ENCODE data around the gene TTLL8. TPM values are rescaled to one million over a fixed set of nuclear protein-coding genes. Genes with fewer than 3 reads are reported as not detected.

Gene TTLL8
- total RNA-seq, 1 donor from 2014 or later = not detected

- intact Hi-C loops (cut with micrococcal nuclease) = no loop called here
- H3K27ac Mint-ChIP-seq = no peak overlapping the region
- H3K36me3 Mint-ChIP-seq (ENCODE audit: low read depth) = peaks cover 3% of the 10 kb centered on the region
- no peaks in the 10 kb centered on the region for H3K27me3 Mint-ChIP-seq (ENCODE audit: low read depth)
- no peak for DNase-seq (ENCODE audit: low spot score)
- H3K4me1 Mint-ChIP-seq (ENCODE audit: low read depth) = peaks cover 21% of the 10 kb centered on the region
- peaks cover 4% of the 10 kb centered on the region for H3K9me3 Mint-ChIP-seq
- H3K4me3 Mint-ChIP-seq (ENCODE audit: low read depth) = no peak overlapping the region
Measured at GRCh38 chr22:50022171-50022819, 35.8 kb downstream of the TTLL8 start.

GRCh38 chr22:50020606-50021005 is 37.5 kb downstream of the TTLL8 start:
- intact Hi-C loops (cut with micrococcal nuclease) = no loop called here
- H3K9me3 Mint-ChIP-seq = peaks cover 4% of the 10 kb centered on the region
- no peaks in the 10 kb centered on the region for H3K27me3 Mint-ChIP-seq (ENCODE audit: low read depth)

GRCh38 chr22:50019316-50019715 is 38.8 kb downstream of the TTLL8 start:
- no peak for DNase-seq (ENCODE audit: low spot score)
- peaks cover 25% of the 10 kb centered on the region for H3K4me1 Mint-ChIP-seq (ENCODE audit: low read depth)
- H3K9me3 Mint-ChIP-seq = peaks cover 4% of the 10 kb centered on the region
- H3K27me3 Mint-ChIP-seq (ENCODE audit: low read depth) = no peaks in the 10 kb centered on the region
- H3K36me3 Mint-ChIP-seq (ENCODE audit: low read depth) = peaks cover 3% of the 10 kb centered on the region
- H3K4me3 Mint-ChIP-seq (ENCODE audit: low read depth) = no peak overlapping the region
- intact Hi-C loops (cut with micrococcal nuclease) = loop anchor here (2.0 to 5.0 kb wide), 3 partner anchors 49 to 181 kb away; no protein-coding TSS in a partner anchor
- H3K27ac Mint-ChIP-seq = peak overlapping the region; percentile 77

More at GRCh38 chr22:50020606-50021005, 37.5 kb downstream of the TTLL8 start:
- Mint-ChIP-seq H3K27ac (no peak overlapping the region), H3K4me1 (ENCODE audit: low read depth) (peaks cover 27% of the 10 kb centered on the region), H3K4me3 (ENCODE audit: low read depth) (no peak overlapping the region), H3K36me3 (ENCODE audit: low read depth) (peaks cover 3% of the 10 kb centered on the region)
- DNase-seq (ENCODE audit: low spot score) = no peak

GRCh38 chr22:50018608-50019285 is 39.4 kb downstream of the TTLL8 start:
- DNase-seq (ENCODE audit: low spot score) = no peak
- H3K27me3 Mint-ChIP-seq (ENCODE audit: low read depth) = no peaks in the 10 kb centered on the region
- peaks cover 25% of the 10 kb centered on the region for H3K4me1 Mint-ChIP-seq (ENCODE audit: low read depth)
- peaks cover 4% of the 10 kb centered on the region for H3K9me3 Mint-ChIP-seq
- intact Hi-C loops (cut with micrococcal nuclease) = loop anchor here (2.0 to 5.0 kb wide), 3 partner anchors 48 to 180 kb away; no protein-coding TSS in a partner anchor
- peak overlapping the region; percentile 77 for H3K27ac Mint-ChIP-seq
- H3K36me3 Mint-ChIP-seq (ENCODE audit: low read depth) = peaks cover 3% of the 10 kb centered on the region
- no peak overlapping the region for H3K4me3 Mint-ChIP-seq (ENCODE audit: low read depth)

- DNase-seq (ENCODE audit: low spot score) = no peak
- peaks cover 25% of the 10 kb centered on the region for H3K4me1 Mint-ChIP-seq (ENCODE audit: low read depth)
- intact Hi-C loops (cut with micrococcal nuclease) = loop anchor here (2.0 to 5.0 kb wide), 3 partner anchors 47 to 179 kb away; no protein-coding TSS in a partner anchor
- peak overlapping the region; percentile 23 for H3K27ac Mint-ChIP-seq
- peaks cover 3% of the 10 kb centered on the region for H3K36me3 Mint-ChIP-seq (ENCODE audit: low read depth)
- peaks cover 3% of the 10 kb centered on the region for H3K27me3 Mint-ChIP-seq (ENCODE audit: low read depth)
- H3K4me3 Mint-ChIP-seq (ENCODE audit: low read depth) = no peak overlapping the region
- H3K9me3 Mint-ChIP-seq = peaks cover 4% of the 10 kb centered on the region
Measured at GRCh38 chr22:50017701-50018224, 40.3 kb downstream of the TTLL8 start.

- Mint-ChIP-seq H3K27ac (peak overlapping the region; percentile 52), H3K4me1 (ENCODE audit: low read depth) (peaks cover 25% of the 10 kb centered on the region), H3K4me3 (ENCODE audit: low read depth) (no peak overlapping the region), H3K27me3 (ENCODE audit: low read depth) (peaks cover 3% of the 10 kb centered on the region), H3K9me3 (peaks cover 4% of the 10 kb centered on the region), H3K36me3 (ENCODE audit: low read depth) (peaks cover 3% of the 10 kb centered on the region)
- DNase-seq (ENCODE audit: low spot score) = no peak
- intact Hi-C loops (cut with micrococcal nuclease) = loop anchor here (5.0 kb wide), 1 partner anchor 85 kb away; no protein-coding TSS in a partner anchor
Measured at GRCh38 chr22:50016988-50017700, 41.0 kb downstream of the TTLL8 start.

GRCh38 chr22:50016308-50016987 is 41.6 kb downstream of the TTLL8 start:
- H3K36me3 Mint-ChIP-seq (ENCODE audit: low read depth) = peaks cover 3% of the 10 kb centered on the region
- peaks cover 27% of the 10 kb centered on the region for H3K4me1 Mint-ChIP-seq (ENCODE audit: low read depth)
- H3K27me3 Mint-ChIP-seq (ENCODE audit: low read depth) = peaks cover 9% of the 10 kb centered on the region
- no peak overlapping the region for H3K4me3 Mint-ChIP-seq (ENCODE audit: low read depth)
- intact Hi-C loops (cut with micrococcal nuclease) = loop anchor here (5.0 kb wide), 1 partner anchor 84 kb away; no protein-coding TSS in a partner anchor
- no peak for DNase-seq (ENCODE audit: low spot score)
- H3K27ac Mint-ChIP-seq = peak overlapping the region; percentile 52
- H3K9me3 Mint-ChIP-seq = peaks cover 4% of the 10 kb centered on the region

GRCh38 chr22:50015451-50016307 is 42.4 kb downstream of the TTLL8 start:
- intact Hi-C loops (cut with micrococcal nuclease) = loop anchor here (5.0 kb wide), 1 partner anchor 83 kb away; no protein-coding TSS in a partner anchor
- Mint-ChIP-seq H3K9me3 (peaks cover 4% of the 10 kb centered on the region), H3K4me1 (ENCODE audit: low read depth) (peaks cover 31% of the 10 kb centered on the region), H3K27me3 (ENCODE audit: low read depth) (peaks cover 12% of the 10 kb centered on the region), H3K4me3 (ENCODE audit: low read depth) (no peak overlapping the region), H3K27ac (no peak overlapping the region), H3K36me3 (ENCODE audit: low read depth) (peaks cover 3% of the 10 kb centered on the region)
- DNase-seq (ENCODE audit: low spot score) = no peak

GRCh38 chr22:50014655-50015401 is 43.3 kb downstream of the TTLL8 start:
- intact Hi-C loops (cut with micrococcal nuclease) = loop anchor here (5.0 kb wide), 1 partner anchor 83 kb away; no protein-coding TSS in a partner anchor
- DNase-seq (ENCODE audit: low spot score) = no peak
- H3K27ac Mint-ChIP-seq = no peak overlapping the region
- H3K27me3 Mint-ChIP-seq (ENCODE audit: low read depth) = peaks cover 12% of the 10 kb centered on the region
- H3K4me3 Mint-ChIP-seq (ENCODE audit: low read depth) = no peak overlapping the region
- H3K9me3 Mint-ChIP-seq = peaks cover 4% of the 10 kb centered on the region
- H3K4me1 Mint-ChIP-seq (ENCODE audit: low read depth) = peaks cover 31% of the 10 kb centered on the region
- peaks cover 3% of the 10 kb centered on the region for H3K36me3 Mint-ChIP-seq (ENCODE audit: low read depth)

- Mint-ChIP-seq H3K4me3 (ENCODE audit: low read depth) (no peak overlapping the region), H3K27me3 (ENCODE audit: low read depth) (peaks cover 12% of the 10 kb centered on the region), H3K36me3 (ENCODE audit: low read depth) (peaks cover 2% of the 10 kb centered on the region), H3K27ac (no peak overlapping the region), H3K9me3 (peaks cover 2% of the 10 kb centered on the region), H3K4me1 (ENCODE audit: low read depth) (peaks cover 26% of the 10 kb centered on the region)
- intact Hi-C loops (cut with micrococcal nuclease) = no loop called here
- DNase-seq (ENCODE audit: low spot score) = no peak
Measured at GRCh38 chr22:50014053-50014501, 44.0 kb downstream of the TTLL8 start.
